GM12864 (cell line): ENCODE measurements around the gene CCHCR1.

ENCODE experiments used
- DNase-seq: peaks from one replicate; pipeline ENCODE4 v3.0.0-alpha.2; 2011; ENCODE audit warnings: low read depth
- H3K4me3 ChIP-seq: 2 replicates; pipeline ENCODE4 v1.5.1; 2011; ENCODE audit warnings: mild to moderate bottlenecking, low read depth, low read length, control low read depth
- CTCF ChIP-seq: IDR thresholded peaks from 2 replicates; pipeline ENCODE4 v1.5.1; 2011; ENCODE audit warnings: low read depth, mild to moderate bottlenecking, moderate library complexity, low read length, control low read depth, inconsistent platforms; ENCODE audit errors: missing control alignments

Gene CCHCR1

GRCh38 chr6:31143148-31143547 lies 14.5 kb downstream of the CCHCR1 start:
- DNase-seq, result no peak
- no peak overlapping the region for H3K4me3 ChIP-seq

GRCh38 chr6:31142361-31142761 lies 15.2 kb downstream of the CCHCR1 start:
- no peak for TF ChIP-seq CTCF
- no peak overlapping the region for H3K4me3 ChIP-seq

More at GRCh38 chr6:31143148-31143547, 14.5 kb downstream of the CCHCR1 start:
- TF ChIP-seq CTCF, result no peak

GRCh38 chr6:31140643-31141042 lies 17.0 kb downstream of the CCHCR1 start:
- TF ChIP-seq CTCF, result no peak
- DNase-seq, result no peak
- H3K4me3 ChIP-seq, result no peak overlapping the region

More at GRCh38 chr6:31142361-31142761, 15.2 kb downstream of the CCHCR1 start:
- DNase-seq, result no peak

GRCh38 chr6:31139599-31139998 lies 18.0 kb downstream of the CCHCR1 start:
- no peak overlapping the region for H3K4me3 ChIP-seq
- DNase-seq, result no peak
- no peak for TF ChIP-seq CTCF

- TF ChIP-seq CTCF, result no peak
- no peak within 1 kb of the TSS for H3K4me3 ChIP-seq
- DNase-seq, result no peak
Measured at GRCh38 chr6:31138982-31139381, 18.6 kb downstream of the CCHCR1 start, which contains the start of gene PSORS1C2. TSS of gene PSORS1C2 (minus strand) at chr6:31139066. CDS start at chr6:31139026, 40 bp downstream.

GRCh38 chr6:31135710-31136109 lies 21.9 kb downstream of the CCHCR1 start:
- no peak for TF ChIP-seq CTCF
- DNase-seq, result no peak

GRCh38 chr6:31132806-31133205 lies 24.8 kb downstream of the CCHCR1 start:
- no peak for TF ChIP-seq CTCF
- H3K4me3 ChIP-seq, result no peak overlapping the region
- no peak for DNase-seq

More at GRCh38 chr6:31135710-31136109, 21.9 kb downstream of the CCHCR1 start:
- no peak overlapping the region for H3K4me3 ChIP-seq
